Cardiac septum (tissue), 1 donor: ENCODE measurements around the gene ROBO1. TPM values are rescaled to one million over a fixed set of nuclear protein-coding genes. Genes with fewer than 3 reads are reported as not detected.

Experiments
- DNase-seq: peaks from one replicate; pipeline ENCODE4 v3.0.0-alpha.2; 2020; ENCODE audit warnings: low spot score
- intact Hi-C: fragments of 100-400 bp; cut with DNase I; formaldehyde crosslinking; loops from one replicate; pipeline ENCODE4 v1.14.0; 2022
- total RNA-seq: library from RNA; stranded (reverse); fragmentation: NEBNext Ultra II Directional; extraction: Animal tissue kit (Norgen Biotek cat#: 25700); gene quantifications from one replicate; pipeline ENCODE4 v1.2.1, GENCODE V29; 2021
- donor health status: DM: no; HTN: no; CAD: no.

ROBO1 gene
- total RNA-seq, 1 donor from 2014 or later, result 6.2 TPM

DNA sequence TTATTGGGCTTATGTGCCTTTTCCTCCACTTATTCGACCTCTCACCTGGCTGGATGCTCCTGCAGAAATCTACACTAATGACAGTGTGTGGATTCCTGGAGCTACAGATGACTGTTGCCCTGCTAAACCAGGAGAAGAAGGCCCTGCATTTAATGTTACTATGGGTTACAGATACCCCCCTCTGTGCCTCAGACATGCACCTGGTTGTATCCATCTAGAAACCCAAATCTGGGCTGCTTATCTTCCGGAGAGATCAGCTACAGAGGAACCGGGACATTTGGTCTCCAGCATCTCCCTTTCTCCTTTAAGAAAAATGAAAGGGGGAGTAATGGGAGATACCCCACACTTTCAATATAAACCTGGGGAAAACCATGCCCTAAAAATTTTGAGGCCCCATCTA, 710.0 kb downstream of the ROBO1 start:
- no peak for DNase-seq
- intact Hi-C loops, result no loop called here

DNA sequence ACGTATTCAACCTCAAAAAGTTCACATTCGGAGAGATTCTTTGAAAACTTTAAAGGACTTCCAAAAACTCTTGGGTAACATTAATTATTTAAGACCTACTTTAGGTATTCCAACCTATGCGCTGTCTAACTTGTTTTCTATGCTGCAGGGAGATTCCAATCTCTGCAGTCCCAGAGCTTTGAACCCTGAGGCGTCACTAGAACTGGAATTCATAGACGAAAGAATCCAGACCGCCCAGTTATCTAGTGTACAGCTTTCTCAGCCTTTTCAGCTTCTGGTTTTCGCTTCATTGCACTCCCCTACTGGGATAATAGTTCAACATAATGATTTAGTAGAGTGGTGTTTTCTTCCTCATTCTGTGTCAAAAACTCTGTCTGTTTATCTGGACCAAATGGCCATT, 711.3 kb downstream of the ROBO1 start:
- DNase-seq, result no peak
- intact Hi-C loops, result no loop called here

DNA sequence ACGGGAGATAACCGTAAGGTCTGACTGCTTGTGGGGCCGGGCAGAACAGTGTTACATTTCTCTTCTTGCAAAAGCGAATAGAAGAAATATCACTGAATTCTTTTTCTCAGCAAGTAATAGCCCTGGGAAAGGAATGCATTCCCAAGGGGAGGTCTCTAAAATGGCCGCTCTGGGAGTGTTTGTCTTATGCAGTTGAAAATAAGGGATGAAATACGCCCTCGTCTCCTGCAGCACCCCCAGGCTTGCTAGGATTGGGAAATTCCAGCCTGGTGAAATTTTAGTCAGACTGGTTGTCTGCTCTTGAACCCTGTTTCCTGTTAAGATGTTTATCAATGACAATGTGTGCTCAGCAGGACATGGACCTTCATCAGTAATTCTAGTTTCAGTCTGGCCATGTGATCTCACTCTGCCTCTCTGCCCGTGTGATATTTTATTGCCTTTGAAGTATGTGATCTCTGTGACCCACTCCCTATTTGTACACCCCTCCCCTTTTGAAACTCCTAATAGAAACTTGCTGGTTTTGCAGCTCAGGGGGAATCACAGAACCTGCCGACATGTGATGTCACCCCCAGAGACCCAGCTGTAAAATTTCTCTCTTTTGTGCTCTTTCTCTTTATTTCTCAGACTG, 715.6 kb downstream of the ROBO1 start:
- no peak for DNase-seq
- intact Hi-C loops, result no loop called here

DNA sequence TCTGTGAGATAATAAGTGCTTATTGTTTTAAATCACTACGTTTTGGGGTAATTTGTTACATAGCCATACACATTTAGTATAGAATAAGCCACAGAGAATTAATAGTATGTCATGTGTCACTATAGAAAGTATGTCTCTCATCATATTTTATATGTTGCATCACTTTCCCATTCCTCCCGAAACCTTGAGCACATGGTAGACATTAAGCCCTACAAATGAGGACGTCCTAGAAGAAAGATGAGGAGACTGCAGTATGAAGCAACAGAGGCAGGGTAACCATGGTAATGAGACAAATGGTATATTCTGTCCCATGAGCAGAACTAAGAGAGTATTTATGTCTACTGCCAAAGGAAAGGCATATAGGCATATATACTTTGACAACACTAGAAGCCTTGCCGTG, 720.2 kb downstream of the ROBO1 start:
- DNase-seq, result no peak
- intact Hi-C loops, result no loop called here

DNA sequence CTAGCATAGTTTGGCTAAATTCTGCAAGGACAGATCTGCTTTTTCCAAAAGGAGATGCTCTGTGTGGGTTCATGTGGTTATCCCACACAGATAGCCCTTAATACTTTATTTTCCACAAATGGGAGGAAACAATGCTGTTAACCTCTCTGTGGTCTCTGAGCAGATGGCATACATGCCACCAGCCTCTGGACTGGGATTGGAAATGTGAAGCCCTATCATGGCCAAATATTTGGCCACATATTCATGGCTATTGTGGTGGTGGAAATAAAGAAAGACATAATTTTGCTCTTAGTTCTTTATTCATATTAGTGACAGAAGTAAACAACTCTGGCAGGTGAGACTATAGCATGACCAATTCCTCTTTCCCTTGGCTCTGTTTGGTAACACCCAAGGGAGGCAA, 726.2 kb downstream of the ROBO1 start:
- intact Hi-C loops, result no loop called here
- no peak for DNase-seq

DNA sequence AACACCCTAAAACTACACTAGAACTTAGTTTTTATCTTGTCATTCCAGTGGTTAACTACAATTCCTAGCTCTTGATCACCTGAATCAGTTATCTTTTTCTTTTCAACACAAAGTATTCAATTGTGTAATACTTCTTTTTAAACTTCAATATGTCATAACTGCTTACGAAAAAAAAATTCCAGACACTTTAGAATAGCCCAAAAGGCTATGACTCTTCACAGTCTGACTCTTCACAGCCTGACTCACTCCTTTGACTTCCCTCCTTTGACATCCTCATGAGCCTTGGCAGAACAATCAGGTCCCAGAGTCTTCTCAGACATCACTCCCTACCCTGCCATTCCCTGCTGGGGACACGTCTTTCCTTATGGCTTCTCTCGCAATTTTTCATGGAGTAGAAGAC, 727.1 kb downstream of the ROBO1 start:
- intact Hi-C loops, result no loop called here
- no peak for DNase-seq

DNA sequence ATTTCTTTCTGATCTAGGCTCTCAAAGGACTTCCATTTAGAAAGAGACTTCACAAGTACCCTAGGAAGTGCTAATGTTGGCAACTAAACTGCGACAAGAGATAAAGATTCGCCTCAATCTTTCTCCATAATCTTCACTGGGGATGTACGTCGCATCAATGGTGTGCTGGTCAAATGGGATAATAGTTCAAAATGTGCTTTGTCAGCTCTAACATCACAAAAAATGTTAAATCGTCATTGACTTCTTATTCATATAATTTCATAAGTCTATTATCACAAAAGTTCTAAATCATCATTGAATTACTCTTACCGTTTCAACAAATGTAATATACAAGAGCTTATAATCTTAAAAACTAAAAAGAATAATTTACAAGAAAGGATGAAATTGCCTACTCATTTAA, 727.7 kb downstream of the ROBO1 start:
- DNase-seq, result no peak
- intact Hi-C loops, result no loop called here

DNA sequence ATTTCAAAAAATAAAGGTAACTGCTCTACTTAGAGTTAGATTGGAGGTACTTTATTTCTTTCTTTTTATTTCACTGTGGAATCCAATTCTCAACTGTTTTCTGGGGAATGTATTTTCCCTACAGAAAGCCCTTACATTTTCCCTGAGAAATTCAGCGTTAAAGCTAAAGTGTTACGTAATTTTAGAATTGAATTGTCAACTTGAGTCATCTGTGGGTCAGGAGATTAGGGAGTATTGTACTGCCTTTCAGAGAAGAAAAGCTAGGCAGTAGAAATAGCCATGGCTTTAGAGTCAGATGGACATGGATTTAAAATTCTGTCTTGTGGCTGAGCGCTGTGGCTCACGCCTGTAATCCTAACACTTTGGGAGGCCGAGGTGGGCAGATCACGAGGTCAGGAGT, 728.6 kb downstream of the ROBO1 start:
- intact Hi-C loops, result no loop called here
- no peak for DNase-seq

DNA sequence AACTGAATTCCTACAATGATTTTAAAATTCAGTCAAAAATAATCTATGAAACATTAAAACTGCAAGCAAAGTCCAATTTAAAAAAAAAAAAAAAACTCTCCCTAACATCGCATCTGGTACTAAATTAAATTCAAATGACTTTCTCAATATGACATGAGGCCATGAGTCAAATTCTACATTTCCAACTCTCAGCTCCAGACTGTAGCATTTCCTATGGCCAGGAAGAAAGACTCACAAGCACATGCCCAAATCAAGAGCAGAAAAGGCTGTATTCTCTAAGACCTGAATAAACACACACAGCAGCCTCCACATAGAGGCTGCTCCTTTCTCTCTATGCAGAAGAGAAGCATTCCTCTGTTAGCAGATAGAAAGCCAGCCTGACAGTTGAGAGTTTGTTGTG, 729.2 kb downstream of the ROBO1 start:
- no peak for DNase-seq
- intact Hi-C loops, result no loop called here

DNA sequence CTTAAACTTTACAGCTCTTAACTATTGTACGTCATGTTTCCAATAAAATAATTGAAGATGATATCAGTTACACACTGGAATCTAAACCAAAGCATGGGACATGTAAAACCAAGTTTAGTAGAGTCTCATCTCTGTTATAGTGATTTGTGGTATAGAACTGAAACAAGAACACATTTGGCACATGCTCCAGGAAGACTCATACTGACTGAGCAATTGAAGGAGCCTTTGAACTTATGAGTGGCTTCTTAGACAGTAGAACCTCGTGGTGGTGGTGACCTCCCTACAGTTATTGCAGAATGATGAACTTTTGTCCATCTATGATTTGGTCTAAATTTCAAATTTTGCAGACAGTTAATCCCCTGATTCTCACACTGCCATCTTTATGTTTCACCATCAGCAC, 729.7 kb downstream of the ROBO1 start:
- intact Hi-C loops, result no loop called here
- no peak for DNase-seq

DNA sequence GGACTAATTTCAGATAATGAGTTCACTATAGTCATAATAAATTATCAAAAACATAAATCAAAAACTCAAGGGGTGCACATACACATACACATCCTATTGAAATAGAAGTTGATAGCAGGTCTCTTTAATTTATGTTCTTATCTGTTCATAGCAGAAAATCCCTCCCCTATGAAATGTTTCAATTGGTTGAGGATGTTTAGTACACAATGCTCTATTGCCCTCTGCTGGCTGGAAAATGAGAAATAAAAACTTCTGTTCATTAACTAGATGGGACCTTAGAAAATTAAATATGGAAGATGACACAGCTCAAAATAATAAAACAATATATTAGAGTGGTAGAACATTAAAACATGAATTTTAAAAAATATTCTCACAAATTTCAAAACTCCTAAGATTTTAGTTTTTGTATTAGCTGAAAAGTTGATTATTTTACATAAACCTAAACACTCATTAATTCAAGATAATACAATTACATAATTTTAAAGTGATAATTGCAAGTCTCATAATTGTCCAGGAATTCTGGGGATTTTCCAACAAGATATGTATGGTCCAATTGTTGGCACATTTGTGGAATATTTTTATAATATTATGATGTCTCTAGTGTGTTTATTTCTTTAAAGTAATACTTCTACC, 735.0 kb downstream of the ROBO1 start:
- DNase-seq, result no peak
- intact Hi-C loops, result loop anchor here (5.0 kb wide), 1 partner anchor 376 kb away; no protein-coding TSS in a partner anchor

DNA sequence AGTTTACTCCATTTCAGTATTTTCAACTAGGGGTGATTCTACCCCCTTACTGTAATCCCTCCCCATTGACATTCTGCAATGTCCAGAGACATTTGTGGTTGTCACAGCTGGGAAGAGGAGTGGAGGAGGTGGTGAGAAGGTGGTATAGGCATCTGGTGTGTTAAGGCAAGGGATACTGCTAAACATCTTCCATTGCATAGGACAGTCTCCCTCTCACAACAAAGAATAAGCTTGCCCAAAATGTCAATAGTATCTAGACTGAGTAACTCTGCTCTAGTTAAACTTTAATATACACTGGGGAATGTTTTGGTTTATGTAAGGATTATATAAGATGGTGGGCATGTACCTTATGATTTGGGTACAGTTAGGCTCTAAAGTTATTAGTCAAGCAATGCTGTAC, 737.6 kb downstream of the ROBO1 start:
- no peak for DNase-seq
- intact Hi-C loops, result loop anchor here (5.0 kb wide), 1 partner anchor 373 kb away; no protein-coding TSS in a partner anchor

DNA sequence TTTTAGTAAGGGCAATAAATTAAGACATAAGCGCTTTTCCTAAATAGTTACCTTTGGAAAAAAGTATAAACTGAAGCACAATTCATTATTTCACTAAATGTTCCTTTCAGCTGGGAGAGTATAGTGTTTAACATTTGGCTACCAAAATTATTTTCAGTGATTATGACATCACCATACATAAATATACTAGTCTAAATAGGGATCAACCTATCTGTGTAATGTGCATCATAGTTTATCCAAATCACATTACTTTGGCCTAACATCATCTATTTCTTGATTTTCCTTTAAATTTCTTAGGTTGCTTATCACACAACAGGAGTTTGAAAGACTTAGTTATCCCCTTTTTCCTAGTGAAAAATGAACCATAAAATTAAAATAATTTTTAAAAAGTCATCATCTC, 738.9 kb downstream of the ROBO1 start:
- no peak for DNase-seq
- intact Hi-C loops, result no loop called here

DNA sequence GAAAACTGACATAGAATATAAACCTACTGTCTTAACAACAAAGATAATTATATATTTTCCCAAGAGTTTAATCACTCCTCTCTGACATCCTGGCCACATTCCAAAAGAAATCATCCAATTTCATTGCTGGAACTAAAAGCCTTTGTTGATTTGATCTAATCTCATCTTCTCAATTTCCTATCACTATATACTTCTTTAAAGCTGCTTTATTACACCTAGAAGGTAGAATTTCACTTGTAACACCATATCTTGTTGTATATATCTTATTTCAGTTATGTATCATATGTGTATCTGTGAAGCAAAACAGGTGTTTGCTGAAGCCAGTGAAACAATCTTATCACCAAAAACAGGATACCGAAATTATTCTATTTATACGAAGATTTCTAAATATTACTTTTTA, 740.2 kb downstream of the ROBO1 start:
- no peak for DNase-seq
- intact Hi-C loops, result no loop called here

DNA sequence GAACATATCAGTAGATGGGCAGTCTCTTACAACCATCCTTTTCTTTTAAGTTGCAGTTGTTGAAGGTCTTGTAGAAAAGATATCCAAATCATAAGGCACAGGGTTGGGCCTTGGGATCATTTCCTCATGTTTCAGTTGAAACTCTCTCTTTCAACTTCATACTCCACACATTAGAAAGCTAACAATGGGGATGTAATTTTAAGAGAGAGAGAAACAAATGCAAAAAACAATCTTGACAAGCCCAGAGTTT, 747.9 kb downstream of the ROBO1 start:
- no peak for DNase-seq
- intact Hi-C loops, result loop anchor here (5.0 to 10.0 kb wide), 2 partner anchors 135 to 358 kb away; no protein-coding TSS in a partner anchor

DNA sequence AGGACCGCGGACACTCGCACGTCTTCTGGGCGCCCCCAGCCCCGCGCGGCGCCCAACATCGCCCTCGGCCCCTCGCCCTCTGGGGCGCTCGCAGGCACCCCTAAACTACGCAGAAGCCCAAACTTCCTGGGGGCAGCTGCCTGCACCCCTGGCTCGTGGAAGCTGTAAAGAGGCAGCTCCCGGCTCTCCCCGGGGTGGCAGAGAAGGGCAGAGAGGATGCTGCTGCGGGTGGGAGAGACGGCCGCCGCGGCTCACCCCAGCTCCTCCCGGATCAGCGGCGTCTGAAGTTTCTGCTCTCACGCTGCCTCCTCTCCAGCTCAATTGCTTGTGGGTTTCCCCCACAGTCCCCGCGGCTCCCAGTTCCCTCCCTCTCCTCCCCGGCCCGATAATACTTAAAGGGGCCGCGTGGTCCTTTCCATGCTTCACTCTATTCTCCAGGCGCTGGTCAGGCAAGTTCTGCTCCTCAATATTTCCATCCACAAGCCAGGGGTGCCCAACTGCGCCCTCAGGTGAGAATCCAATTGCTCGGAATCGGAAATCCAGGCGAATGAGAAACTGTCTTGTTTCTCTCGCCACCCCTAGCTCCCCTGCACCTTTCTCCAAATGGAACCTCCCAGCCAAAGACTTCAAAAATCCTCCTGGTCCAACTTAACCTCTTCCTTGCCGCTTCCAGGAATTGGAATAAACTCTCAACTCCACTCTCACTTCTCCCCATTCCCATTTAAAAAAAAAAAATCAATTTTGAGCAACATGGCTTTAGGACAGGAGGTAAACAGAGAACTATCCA, 748.5 kb downstream of the ROBO1 start:
- intact Hi-C loops, result loop anchor here (10.0 kb wide), 1 partner anchor 135 kb away; no protein-coding TSS in a partner anchor
- DNase-seq, result peak; percentile 81

DNA sequence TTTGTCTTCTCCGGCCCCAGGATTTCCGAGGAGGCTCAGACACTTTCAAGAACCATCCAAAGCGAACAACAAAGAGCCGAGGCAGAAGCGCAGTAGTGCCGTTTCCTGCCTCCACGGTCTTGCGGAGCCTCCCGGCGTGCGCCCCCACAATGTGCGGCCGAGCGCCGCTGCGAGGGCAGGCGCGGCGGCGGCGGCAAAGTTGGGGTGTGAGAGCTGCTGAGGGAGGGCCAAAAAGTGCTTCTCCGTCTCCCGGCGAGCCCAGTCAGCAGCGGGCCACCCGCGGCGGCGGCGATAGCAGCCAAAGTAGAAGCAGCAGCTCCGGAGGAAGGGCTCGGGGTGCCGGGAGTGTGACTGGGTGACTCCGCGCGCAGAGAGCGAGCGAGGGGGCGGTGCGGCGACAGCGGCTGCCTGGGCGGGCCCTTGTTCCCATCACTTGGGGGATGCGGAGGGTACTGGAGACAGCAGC, 749.1 kb downstream of the ROBO1 start:
- peak; percentile 76 for DNase-seq
- intact Hi-C loops, result loop anchor here (10.0 kb wide), 1 partner anchor 134 kb away; no protein-coding TSS in a partner anchor

DNA sequence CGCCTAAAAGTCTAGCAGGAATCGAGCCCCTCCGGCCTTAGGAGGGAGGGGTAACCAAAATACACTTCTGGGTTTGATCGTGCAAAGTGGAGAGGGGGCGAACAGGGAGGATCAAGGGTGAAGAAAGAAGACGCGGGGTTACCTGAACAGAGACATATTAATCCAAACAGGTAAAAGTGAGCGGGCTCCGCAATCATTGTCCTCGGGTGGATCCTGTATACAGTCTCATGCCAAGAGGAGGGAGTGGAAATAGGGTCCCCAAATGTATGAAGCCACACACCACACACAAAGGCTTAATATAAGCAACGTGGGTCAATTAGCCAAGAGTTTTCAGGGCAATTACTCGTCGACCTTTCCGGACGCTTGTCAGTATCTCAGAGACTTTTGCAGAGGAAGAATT, 749.5 kb downstream of the ROBO1 start:
- DNase-seq, result no peak
- intact Hi-C loops, result loop anchor here (10.0 kb wide), 1 partner anchor 133 kb away; no protein-coding TSS in a partner anchor

DNA sequence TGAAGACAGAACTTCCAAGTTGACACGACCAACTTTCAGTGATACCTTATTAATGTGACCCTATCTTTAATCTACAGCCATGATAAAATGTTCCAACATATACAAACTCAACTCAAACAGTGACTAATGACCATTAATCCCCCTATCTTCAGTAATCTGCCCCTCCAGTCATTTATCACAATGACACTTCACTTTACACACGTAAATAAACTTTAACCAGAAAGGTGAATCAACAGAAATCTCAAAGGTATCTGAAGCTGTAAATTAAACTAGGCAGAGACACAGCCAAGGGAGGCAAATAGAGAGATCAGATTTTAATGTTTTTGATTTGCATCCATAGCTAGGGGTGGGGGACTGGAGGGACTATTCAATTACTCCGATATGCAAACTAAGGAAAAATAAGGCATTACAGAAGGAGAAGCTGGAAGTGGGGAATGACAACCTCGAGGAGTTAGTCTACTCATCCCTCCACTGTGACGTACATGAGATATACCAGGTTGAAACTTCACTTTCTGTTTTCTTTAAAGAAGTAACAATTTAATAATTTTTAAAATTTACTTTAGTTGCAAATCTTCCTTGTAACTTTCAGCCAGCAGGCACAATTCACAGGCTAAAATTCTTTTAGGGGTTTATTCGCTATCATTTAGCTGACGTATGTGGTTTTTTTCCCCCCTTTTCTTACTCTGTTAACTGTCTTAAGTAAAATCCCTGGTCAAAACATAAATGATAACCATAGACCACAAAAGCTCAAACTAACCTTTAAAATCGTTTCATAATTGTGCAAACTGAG, 751.0 kb downstream of the ROBO1 start:
- intact Hi-C loops, result loop anchor here (10.0 kb wide), 1 partner anchor 132 kb away; no protein-coding TSS in a partner anchor
- DNase-seq, result no peak

DNA sequence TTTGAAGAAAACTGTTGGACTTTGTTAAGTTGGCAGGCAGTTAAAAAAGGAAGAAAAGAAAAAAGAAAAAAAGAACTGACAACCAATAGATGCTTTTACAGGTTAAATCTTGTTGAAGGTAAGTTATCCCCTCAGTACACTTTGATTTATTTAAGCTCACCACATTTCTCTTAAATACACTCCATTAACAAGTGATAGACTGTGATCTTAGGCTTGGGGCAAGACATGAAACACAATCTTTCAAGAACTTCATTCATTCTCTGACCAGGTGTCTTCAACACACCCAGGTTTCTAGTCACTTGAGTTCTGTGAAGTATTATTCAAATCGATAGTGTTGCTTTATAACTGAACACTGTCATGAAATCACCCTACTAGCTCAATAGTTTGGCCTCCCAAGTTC, 751.9 kb downstream of the ROBO1 start:
- DNase-seq, result no peak
- intact Hi-C loops, result loop anchor here (10.0 kb wide), 1 partner anchor 131 kb away; no protein-coding TSS in a partner anchor
